GM20431 (cell line): ENCODE measurements around the gene GIGYF2.
"Not testable (repeated sequence)": the region's sequence is repeated elsewhere in the genome, so short reads cannot be mapped to it uniquely, and the experiment has no call there.

ENCODE experiments used
- in situ Hi-C: fragments of 300-500 bp; cut with MseI, MboI; formaldehyde crosslinking; loops from one replicate; pipeline ENCODE4 v1.15.0; 2020; ENCODE audit warnings: low sequenced_read_pairs; ENCODE audit not compliant: unreplicated experiment

Gene GIGYF2

DNA sequence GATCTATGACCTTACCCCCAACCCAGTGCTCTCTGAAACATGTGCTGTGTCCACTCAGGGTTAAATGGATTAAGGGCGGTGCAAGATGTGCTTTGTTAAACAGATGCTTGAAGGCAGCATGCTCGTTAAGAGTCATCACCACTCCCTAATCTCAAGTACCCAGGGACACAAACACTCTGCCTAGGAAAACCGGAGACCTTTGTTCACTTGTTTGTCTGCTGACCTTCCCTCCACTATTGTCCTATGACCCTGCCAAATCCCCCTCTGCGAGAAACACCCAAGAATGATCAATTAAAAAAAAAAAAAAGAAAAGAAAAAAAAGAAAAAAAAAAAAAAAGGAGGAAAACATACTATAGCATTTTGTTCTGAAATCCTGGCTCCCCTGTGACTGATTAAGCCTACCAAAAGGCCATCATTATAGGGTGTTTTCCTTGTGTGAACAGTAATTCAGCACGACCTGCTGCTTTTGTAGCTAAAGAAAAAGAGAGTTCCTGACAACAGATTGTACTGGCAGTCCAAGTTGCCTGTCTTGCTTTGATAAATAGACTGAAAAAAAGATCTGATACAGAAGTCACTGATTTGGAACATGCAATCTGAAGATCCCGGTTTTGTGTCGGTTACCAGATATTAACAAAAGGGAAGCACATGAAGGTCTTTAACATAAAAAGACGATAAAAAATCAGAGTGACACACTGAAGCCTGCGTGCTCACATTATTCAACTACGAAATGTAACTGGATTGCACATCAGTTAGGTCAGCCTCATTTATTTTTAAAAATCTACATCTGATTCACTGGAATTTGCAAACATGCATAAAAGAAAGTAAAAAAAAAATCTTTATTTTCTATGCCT is 210.0 kb downstream of the GIGYF2 start:
- in situ Hi-C loops, result not testable (repeated sequence)

DNA sequence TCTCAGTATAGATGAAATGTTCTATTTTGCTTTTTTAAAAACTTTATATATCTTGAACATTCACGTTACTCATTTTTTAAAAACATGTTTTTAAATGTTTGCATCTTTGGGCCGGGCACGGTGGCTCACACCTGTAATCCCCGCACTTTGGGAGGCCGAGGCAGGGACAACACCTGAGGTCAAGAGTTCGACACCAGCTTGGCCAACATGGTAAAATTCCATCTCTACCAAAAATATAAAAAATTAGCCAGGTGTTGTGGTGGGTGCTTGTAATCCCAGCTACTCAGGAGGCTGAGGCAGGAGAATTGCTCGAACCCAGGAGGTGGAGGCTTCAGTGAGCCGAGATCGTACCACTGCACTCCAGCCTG is 210.6 kb downstream of the GIGYF2 start:
- in situ Hi-C loops, result not testable (repeated sequence)

DNA sequence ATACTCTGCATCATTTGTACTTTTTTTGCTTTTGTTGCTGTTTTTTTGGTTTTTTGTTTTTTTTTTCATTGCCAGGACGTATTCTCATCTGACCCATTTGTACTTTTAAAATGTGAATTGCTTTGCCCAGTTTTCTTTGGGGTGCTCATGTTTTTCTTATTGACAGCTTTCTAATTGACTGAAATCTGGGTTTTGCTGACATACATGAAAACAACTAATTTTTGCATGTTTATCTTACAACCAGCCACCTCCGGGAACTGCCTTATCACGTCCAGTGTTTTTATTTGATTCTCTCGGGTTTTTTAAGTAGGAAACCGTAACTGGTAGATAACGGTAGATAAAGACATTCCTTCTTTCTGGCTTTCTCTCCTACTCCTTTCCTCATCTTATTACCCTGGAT is 211.6 kb downstream of the GIGYF2 start:
- in situ Hi-C loops, result no loop called here
